GM08714 (cell line): ENCODE results near the gene PFKFB4.

ENCODE experiments used
- H3K4me3 ChIP-seq: fragments of 200-500 bp; sonication (Bioruptor generic); 2 replicates; pipeline ENCODE4 v1.5.1; 2014; ENCODE audit warnings: mild to moderate bottlenecking, low read length, inconsistent platforms
- ZNF274 ChIP-seq: IDR thresholded peaks from 2 replicates; pipeline ENCODE4 v1.6.1; 2012; ENCODE audit warnings: mild to moderate bottlenecking, low read depth, low read length

The PFKFB4 gene

DNA sequence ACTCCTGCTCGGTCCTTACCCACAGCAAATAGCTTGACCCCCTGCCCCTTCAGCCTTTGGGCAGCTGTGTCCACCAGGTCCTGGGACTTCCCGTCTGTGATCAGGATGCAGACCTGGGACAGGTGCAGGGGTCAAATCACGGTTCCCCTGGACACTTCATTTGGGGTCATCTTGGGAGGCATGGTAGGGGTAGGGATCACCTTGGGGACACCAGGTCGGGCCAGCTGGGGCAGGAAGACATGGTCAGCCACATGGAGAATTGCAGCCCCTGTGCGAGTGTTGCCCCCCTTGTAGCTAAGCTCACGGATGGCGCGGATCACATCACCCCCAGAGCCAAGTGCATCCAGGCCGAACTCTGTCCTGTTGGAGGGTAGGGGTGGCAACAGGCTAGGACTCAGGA, 36.7 kb upstream of the PFKFB4 start:
- TF ChIP-seq ZNF274: no peak
- H3K4me3 ChIP-seq: no peak overlapping the region

DNA sequence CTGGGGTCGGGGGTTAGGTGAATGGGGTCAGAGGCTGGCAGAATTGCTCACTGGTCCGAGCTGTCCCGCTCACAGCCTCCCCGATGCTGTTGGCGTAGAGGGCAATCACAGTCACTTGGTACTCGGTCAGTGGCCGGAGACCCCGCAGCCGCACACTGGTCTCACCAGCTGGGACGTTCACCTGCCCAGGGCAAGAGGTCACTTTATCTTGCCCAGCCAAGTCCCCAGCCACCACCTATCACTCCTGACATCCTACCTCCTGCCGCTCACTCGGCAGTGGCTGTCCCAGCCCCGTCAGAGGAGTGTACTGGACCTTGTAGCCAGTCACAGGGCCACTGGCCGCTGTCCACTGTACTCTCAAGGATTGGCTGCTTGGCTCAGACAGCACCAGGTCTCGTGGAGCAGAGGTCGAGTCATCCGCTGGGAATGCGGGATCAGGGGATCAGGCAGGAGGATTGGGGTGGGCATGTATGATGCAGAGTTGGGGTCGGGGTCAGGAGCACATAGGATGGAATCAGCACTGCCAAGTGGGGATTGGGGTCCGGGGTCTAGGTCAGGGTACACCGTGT, 36.0 kb upstream of the PFKFB4 start:
- no peak for TF ChIP-seq ZNF274
- no peak overlapping the region for H3K4me3 ChIP-seq

DNA sequence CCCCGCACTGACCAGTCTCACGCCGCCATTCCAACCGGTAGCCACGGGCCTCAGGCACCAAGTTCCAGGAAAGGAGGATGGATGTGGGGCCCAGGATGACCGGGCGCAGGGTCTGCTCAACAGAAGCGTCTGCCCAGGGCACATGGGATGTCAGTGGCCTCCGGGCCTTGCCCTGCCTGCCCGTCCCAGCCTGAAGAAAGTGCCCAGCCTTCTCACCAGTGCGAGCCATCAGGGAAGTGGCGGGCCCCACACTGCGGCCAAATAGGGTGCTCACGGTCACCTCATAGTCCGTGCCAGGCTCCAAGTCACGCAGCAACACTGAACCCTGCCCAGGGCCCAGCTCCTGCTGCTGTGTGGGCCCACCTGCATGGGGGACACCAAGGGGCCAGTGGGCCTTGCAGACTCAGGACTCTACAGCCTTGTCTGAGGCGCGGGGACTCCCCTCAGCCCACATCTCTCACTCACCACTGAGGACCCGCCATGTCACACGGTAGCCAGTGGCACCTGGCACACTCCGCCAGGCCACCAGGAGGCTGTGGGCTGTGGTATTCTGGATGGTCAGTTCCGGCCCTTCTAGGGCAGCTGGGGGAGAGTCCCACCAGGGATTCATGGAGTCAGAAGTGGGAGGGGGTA, 35.4 kb upstream of the PFKFB4 start:
- no peak overlapping the region for H3K4me3 ChIP-seq

DNA sequence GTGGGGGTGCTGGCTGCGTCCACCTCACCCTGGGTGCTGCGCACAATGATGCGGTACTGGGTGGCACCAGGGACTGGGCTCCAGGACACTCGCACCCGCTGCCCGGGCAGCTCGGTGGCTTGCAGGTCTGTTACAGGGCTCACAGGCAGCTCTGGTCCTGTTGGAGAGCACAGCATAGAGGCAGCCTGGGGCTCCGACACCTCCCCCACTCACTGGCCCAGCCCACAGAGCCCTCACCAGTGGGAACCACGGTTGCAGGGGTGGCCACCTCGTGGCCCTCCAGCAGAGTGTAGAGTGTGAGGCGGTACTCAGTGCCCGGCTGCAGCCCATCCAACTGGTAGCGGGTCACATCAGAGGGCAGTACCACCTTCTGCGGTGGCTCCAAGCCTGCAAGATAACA, 34.8 kb upstream of the PFKFB4 start:
- H3K4me3 ChIP-seq: no peak overlapping the region
- no peak for TF ChIP-seq ZNF274

More for the DNA sequence above, 35.4 kb upstream of the PFKFB4 start:
- TF ChIP-seq ZNF274: no peak

DNA sequence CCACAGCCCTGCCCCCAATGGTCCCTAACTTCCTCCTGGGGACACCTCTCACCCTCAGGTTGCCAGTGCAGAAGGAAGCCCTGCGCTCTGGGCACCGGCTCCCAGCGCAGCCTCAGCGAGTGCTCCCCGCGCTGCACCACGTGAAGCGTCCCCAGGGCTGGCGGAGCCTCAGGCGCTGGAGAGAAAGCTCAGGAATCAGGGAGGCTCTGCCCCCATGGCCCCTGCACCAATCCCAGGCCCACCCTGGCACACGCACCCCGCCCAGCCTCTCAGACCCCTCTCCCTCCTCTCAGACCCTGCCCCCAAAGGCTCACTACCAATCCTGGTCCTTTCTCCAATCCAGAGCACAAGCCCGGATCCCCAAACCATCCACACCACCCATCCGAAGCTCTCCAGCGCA, 31.6 kb upstream of the PFKFB4 start:
- no peak for TF ChIP-seq ZNF274
- no peak overlapping the region for H3K4me3 ChIP-seq

DNA sequence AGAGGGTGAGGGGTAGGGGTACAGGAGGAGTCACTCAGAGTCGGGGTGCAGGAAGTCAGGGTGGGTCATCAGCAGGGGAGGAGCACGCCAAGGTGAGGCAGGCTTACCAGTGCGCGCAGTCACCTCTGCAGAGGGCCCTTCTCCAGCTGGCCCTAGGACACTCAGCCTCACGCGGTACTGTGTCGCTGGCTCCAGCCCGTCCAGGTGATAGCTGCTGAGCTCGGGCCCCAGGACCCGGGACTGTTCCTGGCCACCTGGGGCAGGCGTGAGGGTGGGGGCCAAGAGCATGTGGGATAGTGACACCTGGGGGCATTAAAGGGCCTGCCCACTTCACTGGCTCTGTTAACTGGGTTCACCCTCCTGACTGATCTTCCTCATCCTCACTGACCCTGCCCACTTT, 31.1 kb upstream of the PFKFB4 start:
- TF ChIP-seq ZNF274: no peak
- no peak overlapping the region for H3K4me3 ChIP-seq

DNA sequence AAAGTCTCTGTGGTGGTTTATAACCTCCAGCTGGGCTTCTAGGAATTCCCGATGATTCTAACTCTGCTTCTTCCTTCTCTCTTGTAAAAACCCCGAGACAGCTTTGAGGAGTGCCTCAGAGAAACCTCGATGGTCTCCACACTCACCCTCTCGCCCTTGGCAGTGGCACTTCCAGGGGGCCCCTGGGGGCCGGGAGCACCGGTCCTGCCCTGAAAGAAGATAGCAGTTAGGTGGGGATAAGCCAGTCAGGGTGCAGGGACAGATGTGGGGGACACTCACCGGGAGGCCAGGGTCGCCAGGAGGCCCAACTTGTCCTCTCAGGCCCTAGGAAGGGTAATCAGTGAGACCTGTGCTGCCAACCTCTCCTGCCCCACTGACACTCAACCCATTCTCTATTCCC, 28.8 kb upstream of the PFKFB4 start:
- no peak for TF ChIP-seq ZNF274
- H3K4me3 ChIP-seq: no peak overlapping the region

DNA sequence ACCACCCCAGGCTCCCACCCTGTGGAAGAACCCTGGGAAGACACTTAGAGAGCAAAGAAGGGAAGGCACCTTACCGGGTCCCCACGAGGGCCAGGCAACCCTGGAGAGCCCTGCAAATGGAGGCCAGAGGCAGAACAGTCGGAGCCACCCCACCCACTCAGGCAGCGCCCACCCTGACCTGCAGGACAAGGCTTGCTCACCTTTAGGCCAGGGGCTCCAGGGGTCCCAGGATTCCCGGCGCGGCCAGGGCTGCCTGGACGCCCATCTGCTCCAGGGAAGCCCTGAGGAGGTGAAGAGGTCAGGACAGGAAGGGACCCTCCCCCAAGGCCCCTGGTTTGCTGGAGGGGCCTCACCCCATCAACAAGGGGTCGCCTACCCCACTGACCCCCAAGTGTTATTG, 28.2 kb upstream of the PFKFB4 start:
- no peak for TF ChIP-seq ZNF274
- H3K4me3 ChIP-seq: no peak overlapping the region

DNA sequence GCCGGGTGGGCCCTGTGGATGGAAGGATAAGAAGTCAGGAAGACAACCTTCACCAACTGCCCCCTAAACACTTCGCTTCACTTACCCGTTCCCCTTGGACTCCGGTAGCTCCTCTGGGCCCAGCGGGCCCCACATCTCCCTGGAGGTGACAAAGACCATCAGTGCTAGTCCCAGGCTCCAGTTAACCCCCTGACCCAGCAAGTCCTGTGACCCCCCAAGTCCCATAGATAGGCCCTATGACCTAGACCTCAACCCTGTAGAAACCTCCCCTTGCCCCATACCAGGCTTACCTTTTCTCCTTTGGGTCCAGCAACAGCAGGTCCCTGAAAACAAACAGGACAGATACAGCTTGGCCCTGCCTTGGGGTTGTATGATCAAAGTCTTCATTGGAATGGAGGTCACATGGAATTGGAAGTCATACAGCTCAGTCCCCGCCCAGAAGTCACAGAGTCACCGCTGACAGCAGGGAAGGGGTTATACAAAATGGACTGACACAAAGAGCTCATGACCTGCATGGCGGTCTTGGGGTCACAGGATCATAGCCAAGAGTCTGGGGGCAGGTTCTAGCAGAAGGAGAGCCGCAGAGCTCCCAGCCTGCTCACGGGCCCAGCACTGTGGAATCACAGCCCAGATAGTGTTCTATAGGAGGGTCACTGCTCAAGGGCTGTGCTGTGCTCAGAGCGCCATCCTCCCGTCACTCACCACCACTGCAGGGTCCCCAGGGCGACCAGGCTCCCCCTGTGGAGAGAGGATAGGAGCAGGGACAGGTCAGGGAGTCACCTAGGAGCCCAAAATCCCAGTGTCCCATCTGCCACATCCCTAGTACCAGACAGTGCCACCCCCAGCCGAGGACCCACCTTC, 25.2 kb upstream of the PFKFB4 start:
- no peak for TF ChIP-seq ZNF274
- no peak overlapping the region for H3K4me3 ChIP-seq

DNA sequence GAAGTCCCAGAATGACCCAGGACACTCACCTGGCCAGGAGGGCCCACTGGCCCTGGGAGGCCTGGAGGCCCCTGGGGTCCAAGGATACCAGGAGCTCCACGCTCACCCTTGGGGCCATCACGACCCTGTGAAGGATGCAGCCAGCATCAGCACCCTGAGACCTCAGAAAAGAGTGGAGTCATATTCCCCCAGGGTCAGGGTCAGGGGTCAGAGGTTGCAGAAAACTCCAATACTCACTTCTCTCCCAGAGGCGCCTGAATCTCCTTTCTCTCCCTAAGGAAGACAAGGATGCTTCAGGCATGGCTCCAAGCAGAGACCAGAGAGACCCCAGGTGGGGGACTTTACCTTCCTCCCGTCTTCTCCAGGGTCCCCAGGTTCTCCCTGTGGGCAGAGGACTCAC, 20.0 kb upstream of the PFKFB4 start:
- no peak for TF ChIP-seq ZNF274

DNA sequence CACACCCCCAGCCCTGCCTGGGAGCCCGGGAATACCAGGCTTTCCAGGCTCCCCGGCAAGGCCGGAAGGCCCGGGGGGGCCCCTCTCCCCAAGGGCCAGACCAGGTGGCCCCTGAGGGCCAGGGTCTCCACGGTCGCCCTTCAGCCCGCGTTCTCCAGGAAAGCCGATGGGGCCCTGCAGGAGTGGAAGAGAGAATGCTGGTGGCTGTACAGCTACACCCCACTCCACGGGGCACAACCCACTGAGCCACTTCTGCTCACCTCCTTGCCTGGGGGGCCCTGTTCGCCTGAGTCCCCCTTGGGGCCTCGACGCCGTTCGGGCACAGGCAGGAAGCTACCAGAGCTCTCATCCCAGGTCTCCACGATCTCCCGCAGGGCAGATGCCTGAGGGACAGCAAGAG, 18.8 kb upstream of the PFKFB4 start:
- no peak for TF ChIP-seq ZNF274
- no peak overlapping the region for H3K4me3 ChIP-seq

More for the DNA sequence above, 20.0 kb upstream of the PFKFB4 start:
- no peak overlapping the region for H3K4me3 ChIP-seq

DNA sequence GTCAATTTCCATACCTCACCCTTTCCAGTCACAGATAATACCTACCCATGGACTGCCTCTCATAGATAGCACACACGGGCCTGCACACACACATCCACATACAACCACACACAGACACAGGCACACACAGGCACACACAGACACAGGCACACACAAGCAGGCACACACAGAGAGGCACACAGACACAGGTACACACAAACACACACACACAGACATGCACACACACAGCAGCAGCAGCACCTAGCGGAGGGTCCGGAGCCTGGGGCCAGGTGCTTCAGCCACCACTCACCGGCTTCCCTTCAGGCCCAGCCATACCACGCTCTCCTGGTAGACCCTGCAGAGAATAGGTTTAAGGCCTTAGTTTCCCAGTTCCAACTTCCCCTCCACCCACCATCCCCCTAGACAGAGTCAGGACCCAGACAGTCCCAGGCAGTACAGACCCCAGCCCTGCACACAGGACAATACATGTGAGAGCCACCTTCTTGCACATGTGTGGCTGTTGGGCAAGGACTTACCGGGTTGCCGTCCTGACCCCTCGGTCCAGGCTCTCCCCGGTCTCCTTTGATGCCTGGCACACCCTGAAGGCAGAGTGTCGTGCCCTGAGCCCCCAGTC, 17.5 kb upstream of the PFKFB4 start:
- no peak for TF ChIP-seq ZNF274
- H3K4me3 ChIP-seq: no peak overlapping the region

DNA sequence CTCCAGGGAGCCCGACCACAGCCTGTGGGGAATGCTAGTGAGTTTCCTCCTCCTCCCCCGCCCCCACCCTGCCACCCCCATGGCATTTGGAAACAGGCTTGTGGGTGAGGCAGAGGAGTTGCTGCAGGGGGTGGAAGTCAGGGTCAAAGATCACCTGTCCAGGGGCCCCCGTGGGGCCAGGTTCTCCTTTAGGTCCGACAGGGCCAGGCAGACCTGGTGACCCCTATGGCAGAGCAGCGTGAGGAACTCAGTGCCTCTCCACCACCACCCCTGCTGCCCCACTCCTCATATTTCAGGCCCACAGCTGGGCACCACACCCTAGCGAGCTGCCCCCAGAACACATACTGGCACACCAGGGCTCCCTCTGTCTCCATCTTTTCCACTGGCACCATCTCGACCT, 15.9 kb upstream of the PFKFB4 start:
- H3K4me3 ChIP-seq: no peak overlapping the region
- TF ChIP-seq ZNF274: no peak

DNA sequence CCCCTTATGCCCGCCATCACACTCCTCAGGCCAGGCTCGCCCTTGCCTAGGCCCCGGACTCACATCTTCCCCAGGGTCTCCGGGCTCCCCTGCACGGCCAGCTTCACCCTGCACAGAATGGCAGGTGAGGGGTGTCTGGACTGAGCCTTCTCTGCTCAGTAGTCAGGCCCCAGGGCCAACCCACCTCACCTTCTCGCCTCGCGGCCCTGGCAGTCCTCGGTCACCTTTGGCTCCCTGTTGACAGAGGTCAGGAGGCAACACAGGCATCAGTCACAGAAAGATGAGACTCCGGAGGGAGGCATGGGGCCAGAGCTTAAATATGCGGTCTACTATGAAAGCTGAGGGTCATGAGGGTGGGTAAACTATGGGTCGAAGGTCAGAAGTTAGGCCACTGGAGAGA, 15.3 kb upstream of the PFKFB4 start:
- no peak for TF ChIP-seq ZNF274

More for the DNA sequence above, 15.3 kb upstream of the PFKFB4 start:
- H3K4me3 ChIP-seq: no peak overlapping the region
